ENCODE results near the gene ATRNL1.
A peak's percentile ranks its signal among the peaks of the same experiment; 100 is the strongest.
"Not testable (repeated sequence)": the region's sequence is repeated elsewhere in the genome, so short reads cannot be mapped to it uniquely, and the experiment has no call there.

ATRNL1 gene

DNA sequence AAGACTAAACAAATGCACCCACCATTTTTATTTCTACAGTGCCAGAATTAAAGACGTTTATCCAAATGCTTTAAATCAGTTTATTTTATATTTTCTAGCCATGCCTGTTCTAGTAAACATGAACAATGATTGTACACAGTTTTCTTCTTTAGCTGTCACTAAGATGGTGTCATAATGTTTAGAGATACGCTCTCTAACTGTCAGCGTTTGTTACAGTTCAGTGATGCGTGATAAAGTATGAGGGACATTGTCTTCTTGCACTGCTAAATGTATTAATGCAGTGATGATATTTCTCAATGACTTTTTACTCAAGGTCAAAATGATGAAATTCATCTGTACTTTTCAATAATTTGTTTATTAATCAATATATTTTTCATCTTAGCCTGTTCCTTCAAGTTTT lies 513.6 kb downstream of the ATRNL1 start:
- DNase-seq, result no peak

- no peak for DNase-seq
Observed at GRCh38 chr10:115624448-115624847, 531.3 kb downstream of the ATRNL1 start.

DNA sequence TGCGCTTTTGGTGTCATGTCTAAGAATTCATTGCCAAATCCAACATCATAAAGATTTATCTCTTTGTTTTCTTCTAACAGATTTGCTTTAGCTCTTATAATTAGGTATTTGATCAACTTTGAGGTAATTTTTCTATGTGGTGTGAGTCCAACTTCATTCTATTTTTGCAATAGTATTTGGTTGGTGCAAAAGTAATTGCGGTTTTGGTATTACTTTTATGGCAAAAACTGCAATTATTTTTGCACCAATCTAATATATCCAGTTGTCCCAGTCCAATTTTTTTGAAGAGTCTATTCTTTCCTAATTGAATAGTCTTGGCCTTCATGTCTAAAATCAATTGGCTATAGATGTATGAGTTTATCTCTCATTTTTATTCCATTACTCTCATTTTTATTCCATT lies 535.5 kb downstream of the ATRNL1 start:
- DNase-seq, result no peak

DNA sequence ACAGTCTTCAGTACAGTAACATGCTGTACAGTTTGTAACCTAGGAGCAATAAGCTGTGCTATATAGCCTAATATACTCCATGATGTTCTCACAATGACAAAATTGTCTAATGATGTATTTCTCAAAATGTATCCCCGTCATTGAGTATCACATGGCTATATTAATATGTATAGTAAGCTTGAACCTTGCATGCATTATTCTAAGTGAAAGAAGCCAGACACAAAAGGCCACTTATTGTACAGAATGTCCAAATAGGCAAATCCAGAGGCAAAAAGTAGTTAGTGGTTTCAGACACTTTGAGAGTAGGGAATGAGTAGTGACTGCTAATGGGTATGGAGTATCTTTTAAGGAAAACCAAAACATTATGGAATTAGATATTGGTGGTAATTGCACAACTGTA lies 545.1 kb downstream of the ATRNL1 start:
- DNase-seq, result no peak

DNA sequence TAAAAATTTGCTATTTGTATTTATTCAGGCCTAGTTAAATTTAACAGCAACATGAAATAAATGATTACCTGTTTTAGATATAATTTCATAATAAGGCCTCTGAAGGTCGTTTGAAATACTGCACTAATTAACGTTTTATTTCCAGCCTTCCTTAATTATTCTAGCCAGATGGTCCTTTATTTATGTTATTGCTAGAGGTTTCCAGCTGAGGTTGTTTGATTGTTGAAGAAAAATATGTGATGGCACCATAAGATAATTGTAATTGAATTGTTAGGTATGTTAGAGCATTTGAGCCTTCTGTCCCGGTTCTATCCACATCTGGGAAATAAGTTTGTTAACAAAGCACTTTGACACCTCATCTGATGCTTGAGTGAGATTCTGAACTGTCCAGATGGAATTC lies 556.1 kb downstream of the ATRNL1 start:
- no peak for DNase-seq

DNA sequence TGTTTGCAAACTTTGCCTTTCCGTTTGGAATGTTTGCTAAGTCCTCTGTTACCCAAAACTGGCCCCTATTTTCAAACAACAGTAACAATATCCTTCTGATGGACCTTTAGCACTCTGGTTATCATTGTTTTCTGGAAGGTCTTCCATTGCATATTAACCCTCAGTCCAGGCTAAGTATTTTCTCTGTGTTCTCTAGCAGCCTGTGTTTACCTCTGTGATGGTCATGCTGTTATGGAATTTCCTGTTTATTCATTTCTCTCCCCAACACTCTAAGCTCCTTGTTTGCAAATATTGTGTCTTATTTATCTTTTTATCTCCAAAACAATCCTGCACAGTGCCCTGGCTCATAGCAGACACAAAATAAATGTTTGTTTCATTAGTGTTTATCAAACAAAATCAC lies 560.3 kb downstream of the ATRNL1 start:
- DNase-seq, result no peak

DNA sequence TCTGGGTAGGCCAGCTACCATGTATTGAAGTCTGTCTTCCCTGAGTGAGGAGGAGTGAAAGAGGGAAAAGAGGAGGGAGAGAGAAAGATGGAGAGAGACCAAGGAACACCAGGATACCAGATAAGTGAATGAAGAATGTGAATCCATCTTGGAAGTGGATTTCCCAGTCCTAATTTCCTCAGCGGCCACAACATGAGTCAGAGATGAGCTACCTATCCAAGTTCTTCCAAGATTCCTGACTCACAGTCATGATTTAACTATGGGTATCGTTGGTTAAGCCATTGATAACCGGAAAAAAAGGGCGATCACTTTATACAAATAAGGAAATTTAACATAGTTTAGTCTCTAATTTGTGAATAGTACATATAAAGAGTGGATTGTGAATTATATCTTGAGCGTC lies 561.8 kb downstream of the ATRNL1 start:
- no peak for DNase-seq

- peak in 1 of 58 donors; percentile 1 for DNase-seq
Observed at GRCh38 chr10:115657161-115657860, 564.1 kb downstream of the ATRNL1 start.

DNA sequence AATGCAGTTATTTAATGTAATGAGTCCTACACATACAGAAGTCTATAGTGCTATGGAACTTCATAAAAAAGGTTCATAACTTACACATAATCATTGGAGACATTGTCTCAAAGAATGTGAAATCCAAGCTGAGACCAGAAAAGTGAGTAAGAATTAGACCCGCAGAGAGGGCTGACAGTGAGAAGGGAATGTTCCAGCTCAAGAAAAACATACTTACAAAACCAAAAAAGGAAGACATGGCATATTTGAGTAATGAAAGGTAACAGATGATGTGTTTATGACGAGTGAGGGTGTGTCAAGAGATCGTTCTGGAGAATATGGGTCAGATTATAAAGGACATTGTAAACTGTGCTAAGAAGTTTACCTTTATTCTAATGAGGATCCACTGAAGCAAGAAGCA lies 566.5 kb downstream of the ATRNL1 start:
- no peak for DNase-seq

DNA sequence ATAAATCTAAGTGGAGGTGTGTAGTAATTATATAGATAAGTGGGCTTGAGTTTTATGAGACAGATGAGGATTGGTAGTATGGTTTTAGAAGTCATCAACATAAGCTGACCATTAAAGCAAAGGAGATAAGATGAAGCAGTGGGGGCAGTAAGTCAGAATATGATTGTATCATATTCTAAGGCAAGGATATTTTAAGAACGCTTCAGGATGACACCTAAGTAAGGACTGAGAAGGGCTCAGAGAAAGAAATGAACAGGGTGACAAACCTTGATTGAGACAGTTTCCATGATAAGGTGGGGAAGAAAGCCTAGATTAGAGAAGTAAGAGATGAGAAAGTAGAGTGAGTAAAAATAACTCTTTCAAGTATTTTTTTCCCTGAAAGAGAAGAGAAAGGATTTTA lies 567.2 kb downstream of the ATRNL1 start:
- DNase-seq, result no peak

DNA sequence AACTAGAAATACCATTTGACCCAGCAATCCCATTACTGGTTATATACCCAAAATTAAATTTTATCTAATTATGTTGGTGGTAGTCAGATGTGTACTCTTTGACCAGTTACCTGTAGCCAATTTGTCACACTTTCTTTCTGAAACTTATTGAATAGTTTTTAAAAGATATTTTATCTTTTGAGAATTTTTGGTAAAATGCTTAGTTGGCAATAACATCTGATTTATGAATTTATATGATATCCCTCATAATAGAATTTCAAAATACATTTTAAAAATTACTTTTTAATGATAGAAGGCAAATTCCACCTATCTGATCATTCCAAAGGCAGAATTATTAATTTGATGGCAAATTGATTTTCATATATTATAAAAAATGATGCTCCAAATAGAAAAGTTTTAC lies 569.3 kb downstream of the ATRNL1 start:
- no peak for DNase-seq

DNA sequence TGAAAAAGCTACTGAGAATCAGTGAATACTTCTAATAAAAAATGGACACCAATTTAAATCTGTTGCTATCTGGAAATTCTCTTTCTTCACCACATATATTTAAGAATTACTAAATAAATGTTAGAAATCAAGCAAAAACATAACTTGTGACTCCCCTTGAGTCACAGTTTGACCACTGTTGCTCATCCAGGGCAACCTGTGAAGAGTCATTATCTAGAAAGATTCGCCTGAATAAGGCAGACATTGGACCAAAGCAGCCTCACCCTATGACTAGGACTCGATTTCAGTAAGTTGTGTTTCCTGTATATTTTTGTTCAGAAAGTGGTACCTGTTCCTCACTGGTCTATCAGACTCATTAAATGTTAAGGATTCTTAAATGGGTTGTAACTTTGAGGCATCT lies 572.4 kb downstream of the ATRNL1 start:
- no peak for DNase-seq

DNA sequence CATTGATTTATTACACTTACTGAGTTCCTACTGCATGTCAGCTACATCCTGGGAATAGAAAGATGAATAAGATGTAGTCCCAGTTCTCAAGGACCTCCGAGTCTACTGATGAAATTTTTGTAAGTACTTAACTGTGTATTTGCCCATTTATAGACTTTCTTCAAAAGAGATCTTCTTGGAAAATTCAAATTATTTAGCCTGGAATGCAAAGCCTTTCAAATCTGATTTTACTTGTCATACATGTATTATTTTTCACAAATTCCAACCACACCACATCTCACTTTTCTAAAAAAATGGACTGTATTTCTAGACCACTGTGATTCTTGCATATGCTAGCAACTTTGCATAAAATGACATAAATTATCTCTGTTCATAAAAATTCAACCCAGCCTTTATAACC lies 581.3 kb downstream of the ATRNL1 start:
- no peak for DNase-seq

DNA sequence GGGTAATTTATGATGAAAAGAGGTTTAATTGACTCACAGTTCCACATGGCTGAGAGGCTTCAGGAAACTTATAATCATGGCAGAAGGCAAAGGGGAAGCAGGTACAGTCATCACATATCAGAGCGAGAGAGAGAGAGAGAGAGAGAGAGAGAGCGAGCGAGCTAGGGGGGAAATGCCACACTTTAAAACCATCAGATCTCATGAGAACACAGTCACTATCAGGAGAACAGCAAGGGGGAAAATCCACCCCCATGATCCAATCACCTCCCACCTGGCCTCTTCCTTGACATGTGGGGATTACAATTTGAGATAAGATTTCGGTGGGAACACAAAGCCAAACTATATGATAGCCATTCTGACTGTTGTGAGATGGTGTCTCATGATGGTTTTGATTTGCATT lies 603.6 kb downstream of the ATRNL1 start:
- DNase-seq, result no peak

- no peak for DNase-seq
Observed at GRCh38 chr10:115706026-115706425, 612.9 kb downstream of the ATRNL1 start.

GRCh38 chr10:115706488-115707076 lies 613.4 kb downstream of the ATRNL1 start:
- DNase-seq, result no peak

DNA sequence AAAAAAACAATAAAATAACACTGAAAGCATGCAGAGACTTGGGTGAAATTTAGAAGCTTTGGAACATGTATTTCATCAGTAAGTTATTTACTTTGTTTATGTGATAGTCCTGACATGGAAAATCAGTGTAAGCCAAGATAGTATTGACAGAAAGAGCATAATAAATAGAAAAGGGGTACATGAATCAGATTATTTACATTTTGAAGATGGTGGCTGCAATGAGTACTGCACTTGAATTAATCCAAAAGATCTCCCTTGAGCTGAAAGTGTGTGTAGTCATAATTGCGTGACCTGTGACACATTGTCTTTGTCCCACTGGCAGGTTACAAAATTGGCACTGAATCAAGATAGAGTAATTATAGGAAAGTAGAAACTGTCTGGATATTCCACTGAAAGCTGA lies 617.0 kb downstream of the ATRNL1 start:
- no peak for DNase-seq

DNA sequence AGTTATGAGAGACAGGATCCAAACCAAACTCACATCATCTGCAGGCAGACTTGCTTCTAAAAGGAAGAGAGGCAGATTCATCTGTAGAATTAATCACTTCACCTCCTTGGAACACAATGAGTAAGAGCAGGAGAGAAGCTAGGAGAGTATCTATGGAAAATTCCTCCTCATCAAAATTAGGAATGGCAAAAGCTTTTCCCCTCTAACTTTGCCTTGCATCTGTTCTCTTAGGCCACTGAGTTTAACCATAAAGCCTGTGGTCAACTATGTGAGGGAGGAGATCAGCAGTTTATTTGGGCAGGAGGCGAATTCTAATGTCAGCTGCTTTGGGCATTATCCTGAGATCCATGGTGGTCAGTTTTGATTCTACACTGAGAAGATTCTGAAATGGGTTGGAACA lies 618.1 kb downstream of the ATRNL1 start:
- no peak for DNase-seq

DNA sequence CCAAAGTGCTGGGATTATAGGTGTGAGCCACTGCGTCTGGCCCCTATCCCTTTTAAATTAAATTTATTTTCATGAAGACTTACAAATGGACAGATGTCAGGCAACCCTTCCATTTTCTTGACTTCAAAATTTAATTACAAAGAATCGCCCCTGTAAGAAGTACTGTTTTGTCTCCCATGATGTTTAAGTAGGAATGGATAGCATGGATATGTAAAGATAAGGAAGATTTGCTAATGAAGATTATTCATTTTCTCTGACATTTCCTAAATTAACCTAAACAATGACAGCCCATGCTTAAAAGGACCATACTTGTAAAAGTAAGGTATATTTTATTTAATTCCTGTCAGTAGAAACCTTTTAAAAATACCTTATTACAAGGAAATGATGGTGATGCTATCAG lies 627.0 kb downstream of the ATRNL1 start:
- no peak for DNase-seq

- no peak for DNase-seq
Observed at GRCh38 chr10:115727129-115727528, 634.0 kb downstream of the ATRNL1 start.

DNA sequence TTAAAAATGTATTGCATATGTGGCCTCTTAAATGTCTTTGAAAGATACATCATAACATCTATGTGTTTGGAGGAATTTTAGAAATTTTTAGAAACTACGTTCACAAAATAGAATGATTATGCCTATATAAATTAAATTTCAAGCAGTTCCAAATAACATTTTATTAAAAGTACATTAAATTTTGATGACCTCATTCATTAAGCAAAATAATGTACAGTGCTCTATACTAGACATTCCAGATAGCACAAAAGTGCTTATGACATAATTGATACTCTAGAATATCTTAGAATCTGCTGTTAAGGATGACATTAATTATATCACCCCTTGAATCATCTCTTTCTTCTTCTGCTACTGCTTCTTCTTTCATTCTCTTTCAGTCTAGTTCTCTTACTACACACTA lies 650.9 kb downstream of the ATRNL1 start:
- no peak for DNase-seq

DNA sequence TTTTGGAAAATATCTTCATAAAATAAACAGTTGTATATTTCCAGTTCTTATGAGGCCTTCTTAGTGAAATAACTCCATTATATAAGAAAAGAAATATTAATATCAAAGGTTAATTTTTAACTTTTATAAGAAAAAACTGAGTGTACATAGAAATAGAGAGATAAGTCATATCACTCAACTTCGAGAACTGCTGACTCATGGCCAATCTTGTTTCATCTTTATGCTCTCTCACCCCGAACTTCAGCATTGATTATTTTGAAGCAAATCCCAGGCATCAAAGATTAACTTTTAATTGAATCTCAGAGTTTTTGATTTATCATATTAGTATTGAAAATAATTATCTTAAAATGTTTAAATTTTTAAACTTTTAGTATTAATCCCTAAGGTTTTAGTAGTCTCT lies 652.8 kb downstream of the ATRNL1 start:
- no peak for DNase-seq

DNA sequence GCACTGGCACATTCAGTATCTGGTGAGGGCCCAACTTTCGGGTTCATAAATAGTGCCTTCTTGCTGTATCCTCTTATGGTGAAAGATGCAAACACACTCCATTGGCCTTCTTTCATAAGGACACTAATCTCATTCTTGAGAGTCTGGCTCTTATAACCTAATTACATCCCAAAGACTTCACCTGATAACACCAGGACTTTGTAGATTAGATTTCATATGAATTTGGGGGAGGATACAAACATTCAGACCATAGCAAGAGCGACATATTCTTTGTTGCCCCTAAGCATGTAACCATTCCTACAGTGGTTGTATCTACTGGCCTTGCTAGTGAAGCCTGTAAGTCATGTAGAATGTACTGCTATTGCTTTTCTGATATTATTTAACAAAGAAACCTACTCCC lies 654.6 kb downstream of the ATRNL1 start:
- DNase-seq, result no peak

DNA sequence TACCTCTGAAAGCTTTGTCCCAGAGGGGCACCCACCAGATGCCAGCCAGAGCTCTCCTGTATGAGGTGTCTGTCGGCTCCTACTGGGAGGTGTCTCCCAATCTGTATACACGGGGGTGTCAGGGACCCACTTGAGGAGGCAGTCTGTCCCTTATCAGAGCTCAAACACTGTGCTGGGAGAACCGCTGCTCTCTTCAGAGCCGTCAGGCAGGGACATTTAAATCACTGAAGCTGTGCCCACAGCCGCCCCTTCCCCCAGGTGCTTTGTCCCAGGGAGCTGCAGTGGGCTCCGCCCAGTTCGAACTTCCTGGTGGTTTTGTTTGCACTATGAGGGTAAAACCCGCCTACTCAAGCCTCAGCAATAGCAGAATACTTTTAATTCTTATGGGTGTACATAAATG lies 665.3 kb downstream of the ATRNL1 start:
- DNase-seq, result not testable (repeated sequence)
